Ascending aorta (tissue), 2 donors: ENCODE measurements around the gene SLC5A1. TPM values are rescaled to one million over a fixed set of nuclear protein-coding genes. Genes with fewer than 3 reads are reported as not detected.

Experiments used
- DNase-seq, 2 donors: peaks; one replicate each; pipeline ENCODE4 v3.0.0-alpha.2; 2019; ENCODE audit warnings: low spot score in 2 of 2
- H3K27ac ChIP-seq, 2 donors: fragments of 200-600 bp; sonication (generic); one replicate each; pipeline ENCODE4 v1.5.1; 2016 to 2017; ENCODE audit warnings: mild to moderate bottlenecking in 1 of 2
- H3K27me3 ChIP-seq: fragments of 200-600 bp; sonication (generic); one replicate; pipeline ENCODE4 v1.5.1; 2017
- H3K36me3 ChIP-seq, 2 donors: fragments of 200-600 bp; sonication (generic); one replicate each; pipeline ENCODE4 v1.5.1; 2016
- H3K4me1 ChIP-seq, 2 donors: fragments of 200-600 bp; sonication (generic); one replicate each; pipeline ENCODE4 v1.5.1; 2016 to 2017; ENCODE audit warnings: mild to moderate bottlenecking in 1 of 2
- H3K4me3 ChIP-seq, 2 donors: fragments of 200-600 bp; sonication (generic); one replicate each; pipeline ENCODE4 v1.5.1; 2016 to 2017; ENCODE audit warnings: mild to moderate bottlenecking in 1 of 2
- H3K9me3 ChIP-seq, 2 donors: fragments of 200-600 bp; sonication (generic); one replicate each; pipeline ENCODE4 v1.5.1; 2016
- intact Hi-C: fragments of 100-400 bp; cut with DNase I; formaldehyde crosslinking; loops from one replicate; pipeline ENCODE4 v1.15.1; 2023
- total RNA-seq: library from RNA; depleted of rRNA; stranded (reverse); fragments of >200 nt; gene quantifications from one replicate; pipeline ENCODE4 v1.1.0, GENCODE V29; 2016
- TF ChIP-seq, protein P1 (sequence below), 3 experiments: fragments of 200-600 bp in 2 of 3; fragments of 450-650 bp in 1 of 3; sonication (generic) in 2 of 3; IDR thresholded peaks; one replicate each; pipeline ENCODE4 v1.5.1; 2016 to 2019; ENCODE audit warnings: antibody characterized with exemption in 3 of 3, mild to moderate bottlenecking in 1 of 3, moderate library complexity in 1 of 3

The SLC5A1 gene
- total RNA-seq, 1 donor from 2014 or later, result not detected

DNA sequence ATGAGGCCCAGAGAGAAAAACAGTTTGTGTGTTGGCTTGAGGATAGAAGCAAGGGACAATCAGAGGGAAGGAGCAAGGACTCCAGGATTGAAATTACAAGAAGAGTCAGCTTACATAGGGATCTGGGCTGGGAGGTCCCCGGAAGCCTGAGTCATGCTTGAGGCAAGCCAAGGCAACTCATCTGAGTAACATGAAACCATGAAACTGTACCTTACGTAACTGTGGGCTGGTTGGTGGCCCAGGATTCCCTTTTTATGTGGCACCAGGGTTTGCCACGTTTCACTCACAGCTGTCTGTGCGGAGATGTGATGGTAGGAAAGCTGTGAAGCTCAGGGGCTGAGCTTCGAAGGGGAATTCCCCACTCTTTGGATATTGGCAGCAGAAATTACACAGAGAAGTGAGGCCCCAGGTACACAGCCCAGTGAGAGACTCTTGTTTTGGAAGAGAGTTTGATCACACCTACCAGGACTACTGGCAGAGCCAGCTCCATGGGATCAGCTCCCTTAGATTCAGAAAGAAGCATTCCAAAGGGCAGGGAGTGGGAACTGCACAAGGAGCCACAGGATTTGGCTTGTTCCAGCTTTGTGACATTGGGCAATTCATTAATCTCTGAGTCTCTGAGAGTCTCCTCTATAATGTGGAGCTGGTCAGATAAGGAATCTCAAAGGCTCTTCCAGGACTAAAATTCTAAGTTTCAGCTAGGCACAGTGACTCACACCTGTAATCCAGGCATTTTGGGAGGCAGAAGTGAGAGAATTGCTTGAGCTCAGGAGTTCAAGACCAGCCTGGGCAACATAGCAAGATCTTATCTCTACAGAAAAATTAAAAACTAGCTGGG is 7.8 kb downstream of the SLC5A1 start:
- no peak overlapping the region for H3K4me3 ChIP-seq
- intact Hi-C loops, result no loop called here
- TF ChIP-seq, protein P1, sequence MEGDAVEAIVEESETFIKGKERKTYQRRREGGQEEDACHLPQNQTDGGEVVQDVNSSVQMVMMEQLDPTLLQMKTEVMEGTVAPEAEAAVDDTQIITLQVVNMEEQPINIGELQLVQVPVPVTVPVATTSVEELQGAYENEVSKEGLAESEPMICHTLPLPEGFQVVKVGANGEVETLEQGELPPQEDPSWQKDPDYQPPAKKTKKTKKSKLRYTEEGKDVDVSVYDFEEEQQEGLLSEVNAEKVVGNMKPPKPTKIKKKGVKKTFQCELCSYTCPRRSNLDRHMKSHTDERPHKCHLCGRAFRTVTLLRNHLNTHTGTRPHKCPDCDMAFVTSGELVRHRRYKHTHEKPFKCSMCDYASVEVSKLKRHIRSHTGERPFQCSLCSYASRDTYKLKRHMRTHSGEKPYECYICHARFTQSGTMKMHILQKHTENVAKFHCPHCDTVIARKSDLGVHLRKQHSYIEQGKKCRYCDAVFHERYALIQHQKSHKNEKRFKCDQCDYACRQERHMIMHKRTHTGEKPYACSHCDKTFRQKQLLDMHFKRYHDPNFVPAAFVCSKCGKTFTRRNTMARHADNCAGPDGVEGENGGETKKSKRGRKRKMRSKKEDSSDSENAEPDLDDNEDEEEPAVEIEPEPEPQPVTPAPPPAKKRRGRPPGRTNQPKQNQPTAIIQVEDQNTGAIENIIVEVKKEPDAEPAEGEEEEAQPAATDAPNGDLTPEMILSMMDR (IDR thresholded peaks at IDR 0.05), result no peak
- no peaks in the 10 kb centered on the region for H3K36me3 ChIP-seq
- H3K27ac ChIP-seq, result no peak overlapping the region
- DNase-seq, result no peak
- H3K9me3 ChIP-seq, result no peaks in the 10 kb centered on the region
- H3K4me1 ChIP-seq, result no peaks in the 10 kb centered on the region
- H3K27me3 ChIP-seq, result no peaks in the 10 kb centered on the region

DNA sequence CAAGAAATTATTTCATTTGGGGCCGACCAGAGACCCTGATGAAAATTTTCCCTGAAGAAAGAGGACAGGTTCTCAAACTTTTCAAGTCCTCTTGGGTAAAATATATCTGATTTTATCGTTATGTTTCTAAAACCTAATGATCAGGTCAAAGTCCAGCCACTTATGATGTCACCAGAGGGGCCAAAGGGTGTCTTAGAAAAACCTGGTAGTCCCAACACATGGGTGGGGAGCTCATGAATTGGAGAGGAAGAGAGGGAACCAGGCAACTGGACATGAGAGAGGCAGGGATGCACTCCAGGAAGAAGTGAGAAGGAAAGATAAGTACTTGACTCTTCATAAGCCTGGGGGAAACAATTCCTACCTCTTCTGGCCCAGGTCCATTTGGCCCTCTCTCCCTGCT is 9.2 kb downstream of the SLC5A1 start:
- Histone ChIP-seq H3K4me1 (no peaks in the 10 kb centered on the region), H3K27ac (no peak overlapping the region), H3K4me3 (no peak overlapping the region), H3K36me3 (no peaks in the 10 kb centered on the region), H3K27me3 (no peaks in the 10 kb centered on the region), H3K9me3 (no peaks in the 10 kb centered on the region)
- TF ChIP-seq, protein P1 (IDR thresholded peaks at IDR 0.05), result no peak
- no peak for DNase-seq
- intact Hi-C loops, result no loop called here

DNA sequence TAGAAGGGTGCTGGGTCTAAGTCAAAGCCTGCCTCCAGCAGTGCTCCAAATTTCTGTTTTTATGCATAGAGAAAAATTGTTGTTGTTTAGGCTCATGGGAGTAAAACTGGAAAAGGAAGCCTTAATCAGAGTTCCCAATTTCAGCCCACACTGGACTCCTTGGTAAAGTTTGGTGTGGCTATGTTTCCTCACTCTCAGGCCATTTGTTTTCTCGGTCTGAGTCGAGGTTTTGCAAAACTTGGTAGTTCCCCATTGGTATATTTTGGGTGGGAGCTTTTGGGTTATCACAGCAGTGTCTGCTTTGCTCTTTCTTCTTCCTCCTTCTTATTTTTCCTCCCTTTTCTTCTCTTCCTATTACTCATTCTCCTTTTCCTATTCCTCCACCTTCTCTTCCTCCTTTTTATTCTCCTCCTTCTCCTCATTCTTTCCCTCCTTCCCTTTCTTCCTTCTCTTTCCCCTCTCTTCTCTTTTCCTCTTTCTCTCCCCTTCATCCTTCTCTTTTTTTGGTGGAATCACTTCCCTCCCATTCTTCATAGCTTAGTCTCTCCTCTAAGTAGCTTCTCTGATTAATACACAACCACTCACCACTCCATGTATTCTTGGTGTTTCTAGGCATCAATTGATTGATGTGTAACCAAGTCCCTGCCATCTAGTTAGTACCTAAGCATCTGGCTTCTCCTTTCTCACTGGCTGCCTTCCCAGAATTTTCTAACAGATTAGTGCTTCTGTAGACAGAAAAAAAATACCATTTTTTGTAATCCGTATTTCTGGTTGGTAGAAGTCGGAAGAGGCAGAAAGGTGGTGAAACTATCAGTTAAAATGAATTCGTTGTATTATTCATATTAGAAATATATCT is 10.1 kb downstream of the SLC5A1 start:
- DNase-seq, result no peak
- Histone ChIP-seq H3K36me3 (no peaks in the 10 kb centered on the region), H3K4me1 (no peaks in the 10 kb centered on the region), H3K4me3 (no peak overlapping the region), H3K27me3 (no peaks in the 10 kb centered on the region), H3K27ac (no peak overlapping the region), H3K9me3 (no peaks in the 10 kb centered on the region)
- intact Hi-C loops, result no loop called here
- TF ChIP-seq, protein P1 (IDR thresholded peaks at IDR 0.05), result no peak

DNA sequence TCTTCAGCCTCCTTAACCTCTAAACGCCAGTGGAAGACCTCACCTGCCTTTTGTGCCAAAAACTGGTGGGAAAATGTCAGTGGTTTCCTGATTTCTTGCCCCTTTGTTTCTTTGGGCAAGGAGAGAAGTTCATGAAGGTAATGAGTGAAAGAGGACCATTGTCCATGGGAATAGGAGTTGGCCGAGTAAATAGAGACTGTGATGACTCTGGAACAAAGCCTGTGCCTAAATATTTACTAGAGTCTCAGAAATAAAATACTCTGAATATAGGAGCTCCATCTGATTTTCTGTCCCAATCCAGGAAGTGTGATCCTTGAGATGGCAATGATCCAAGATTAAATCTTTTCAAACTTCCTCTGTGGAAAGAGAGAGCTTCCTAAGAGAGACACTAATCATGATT is 12.0 kb downstream of the SLC5A1 start:
- Histone ChIP-seq H3K27ac (no peak overlapping the region), H3K27me3 (no peaks in the 10 kb centered on the region), H3K4me1 (no peaks in the 10 kb centered on the region), H3K4me3 (no peak overlapping the region), H3K36me3 (no peaks in the 10 kb centered on the region), H3K9me3 (no peaks in the 10 kb centered on the region)
- TF ChIP-seq, protein P1 (IDR thresholded peaks at IDR 0.05), result no peak
- no peak for DNase-seq
- intact Hi-C loops, result no loop called here

DNA sequence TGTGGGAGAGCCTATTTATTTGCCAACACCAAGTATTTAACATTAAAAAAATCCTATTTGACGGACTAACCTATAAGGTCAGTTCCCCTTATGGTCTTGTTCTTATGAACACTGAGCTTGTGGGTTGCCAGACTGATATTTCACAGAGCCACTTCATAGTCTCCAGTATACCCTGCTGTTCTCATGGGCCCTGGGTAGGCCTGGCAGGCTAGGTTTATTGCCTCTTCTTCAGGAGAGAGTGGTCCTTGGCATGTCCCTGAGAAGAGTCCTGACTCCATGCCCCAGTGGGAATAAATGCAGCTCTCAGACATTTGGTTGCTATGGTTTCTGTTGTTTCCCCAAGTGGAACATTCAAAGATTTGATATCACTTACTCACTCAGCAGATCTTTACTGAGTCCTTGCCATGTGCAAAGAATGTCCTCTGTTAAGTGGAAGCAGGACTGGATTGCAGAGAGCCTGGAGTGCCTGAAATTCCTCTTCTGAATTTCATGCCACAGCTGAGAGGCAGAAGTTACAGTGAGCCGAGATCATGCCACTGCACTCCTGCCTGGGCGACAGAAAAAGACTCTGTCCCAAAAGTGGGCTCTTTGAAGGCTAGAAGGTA is 15.7 kb downstream of the SLC5A1 start:
- DNase-seq, result no peak
- intact Hi-C loops, result no loop called here
- H3K36me3 ChIP-seq, result no peaks in the 10 kb centered on the region
- TF ChIP-seq, protein P1 (IDR thresholded peaks at IDR 0.05), result no peak
- H3K9me3 ChIP-seq, result no peaks in the 10 kb centered on the region
- no peak overlapping the region for H3K4me3 ChIP-seq
- no peak overlapping the region for H3K27ac ChIP-seq
- H3K27me3 ChIP-seq, result no peaks in the 10 kb centered on the region
- no peaks in the 10 kb centered on the region for H3K4me1 ChIP-seq
